ENCODE measurements around the gene PTPRN2.

DNA sequence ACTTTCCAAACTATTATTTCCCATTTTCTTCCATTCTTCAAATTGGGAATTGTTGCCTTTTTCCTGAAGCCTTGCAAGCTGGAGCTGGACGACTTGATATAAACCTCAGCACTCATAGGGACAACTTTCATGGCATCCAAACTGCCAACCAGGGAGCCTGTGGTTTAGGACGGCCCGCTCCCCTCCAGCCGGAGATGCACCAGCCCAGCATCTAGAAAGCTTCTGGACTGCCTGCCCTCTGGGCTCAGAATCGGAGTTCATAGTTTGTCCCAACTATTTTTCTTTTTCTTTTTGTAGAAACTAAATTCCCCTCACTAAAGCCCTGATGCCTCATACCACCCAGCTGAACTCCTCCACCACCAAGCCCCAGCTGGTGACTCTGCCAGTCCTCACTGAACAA, 1050.6 kb downstream of the PTPRN2 start:
- TF ChIP-seq, protein P1, sequence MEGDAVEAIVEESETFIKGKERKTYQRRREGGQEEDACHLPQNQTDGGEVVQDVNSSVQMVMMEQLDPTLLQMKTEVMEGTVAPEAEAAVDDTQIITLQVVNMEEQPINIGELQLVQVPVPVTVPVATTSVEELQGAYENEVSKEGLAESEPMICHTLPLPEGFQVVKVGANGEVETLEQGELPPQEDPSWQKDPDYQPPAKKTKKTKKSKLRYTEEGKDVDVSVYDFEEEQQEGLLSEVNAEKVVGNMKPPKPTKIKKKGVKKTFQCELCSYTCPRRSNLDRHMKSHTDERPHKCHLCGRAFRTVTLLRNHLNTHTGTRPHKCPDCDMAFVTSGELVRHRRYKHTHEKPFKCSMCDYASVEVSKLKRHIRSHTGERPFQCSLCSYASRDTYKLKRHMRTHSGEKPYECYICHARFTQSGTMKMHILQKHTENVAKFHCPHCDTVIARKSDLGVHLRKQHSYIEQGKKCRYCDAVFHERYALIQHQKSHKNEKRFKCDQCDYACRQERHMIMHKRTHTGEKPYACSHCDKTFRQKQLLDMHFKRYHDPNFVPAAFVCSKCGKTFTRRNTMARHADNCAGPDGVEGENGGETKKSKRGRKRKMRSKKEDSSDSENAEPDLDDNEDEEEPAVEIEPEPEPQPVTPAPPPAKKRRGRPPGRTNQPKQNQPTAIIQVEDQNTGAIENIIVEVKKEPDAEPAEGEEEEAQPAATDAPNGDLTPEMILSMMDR (conservative IDR thresholded peaks at IDR 0.05), result no peak
- no peak for TF ChIP-seq EZH2 (IDR thresholded peaks at IDR 0.05; ENCODE audit: low read depth)

All from PC-9 (cell line).